ENCODE measurements around the gene ASB8.
"Not testable (repeated sequence)": the region's sequence is repeated elsewhere in the genome, so short reads cannot be mapped to it uniquely, and the experiment has no call there.

ASB8 gene

GRCh38 chr12:48131517-48131916, 25.8 kb downstream of the ASB8 start:
- DNase-seq, result no peak

GRCh38 chr12:48129376-48129775, 27.9 kb downstream of the ASB8 start:
- no peak for DNase-seq

DNA sequence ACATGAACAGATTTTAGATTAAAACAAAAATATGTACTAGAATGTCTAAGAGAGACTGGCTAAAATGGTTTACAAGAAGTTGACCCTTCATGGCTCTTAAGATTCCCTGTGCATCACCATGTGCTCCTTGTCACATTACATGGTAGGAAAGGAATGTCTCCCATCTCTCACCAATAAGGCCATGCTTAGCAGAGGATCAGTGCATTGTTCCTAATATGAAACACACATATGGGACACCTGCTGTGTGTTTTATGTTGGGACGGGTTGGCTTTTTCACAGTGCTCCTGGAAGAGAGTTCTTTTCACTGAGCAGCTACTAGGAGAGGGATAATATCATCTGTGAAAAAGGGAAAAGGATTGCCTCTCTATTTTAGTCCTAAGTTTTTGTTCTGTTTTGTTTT, 28.5 kb downstream of the ASB8 start:
- no peak for DNase-seq

GRCh38 chr12:48126953-48127630, 30.2 kb downstream of the ASB8 start:
- DNase-seq, result no peak

GRCh38 chr12:48125985-48126384, 31.3 kb downstream of the ASB8 start:
- DNase-seq, result no peak

GRCh38 chr12:48125542-48125941, 31.8 kb downstream of the ASB8 start:
- not testable (repeated sequence) for DNase-seq

DNA sequence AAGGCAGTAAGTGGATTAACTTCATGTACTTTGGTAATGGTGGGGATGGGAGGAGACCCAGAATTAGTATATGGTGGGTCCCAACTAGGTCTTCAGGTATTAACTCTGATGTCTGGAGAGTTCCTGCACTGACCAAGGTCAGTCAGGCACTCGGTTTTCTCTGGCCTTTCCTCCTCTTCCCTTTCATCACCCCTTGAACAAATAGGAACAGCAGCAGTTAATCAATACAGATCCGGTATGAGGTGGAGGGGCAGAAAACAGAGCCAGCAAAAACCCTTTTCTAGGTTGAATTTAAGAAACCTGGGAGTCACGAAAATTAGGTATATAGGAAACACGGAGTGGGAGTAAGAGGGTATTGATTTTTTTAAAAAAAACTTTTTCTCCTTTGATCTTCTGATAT, 34.1 kb downstream of the ASB8 start:
- no peak for DNase-seq

DNA sequence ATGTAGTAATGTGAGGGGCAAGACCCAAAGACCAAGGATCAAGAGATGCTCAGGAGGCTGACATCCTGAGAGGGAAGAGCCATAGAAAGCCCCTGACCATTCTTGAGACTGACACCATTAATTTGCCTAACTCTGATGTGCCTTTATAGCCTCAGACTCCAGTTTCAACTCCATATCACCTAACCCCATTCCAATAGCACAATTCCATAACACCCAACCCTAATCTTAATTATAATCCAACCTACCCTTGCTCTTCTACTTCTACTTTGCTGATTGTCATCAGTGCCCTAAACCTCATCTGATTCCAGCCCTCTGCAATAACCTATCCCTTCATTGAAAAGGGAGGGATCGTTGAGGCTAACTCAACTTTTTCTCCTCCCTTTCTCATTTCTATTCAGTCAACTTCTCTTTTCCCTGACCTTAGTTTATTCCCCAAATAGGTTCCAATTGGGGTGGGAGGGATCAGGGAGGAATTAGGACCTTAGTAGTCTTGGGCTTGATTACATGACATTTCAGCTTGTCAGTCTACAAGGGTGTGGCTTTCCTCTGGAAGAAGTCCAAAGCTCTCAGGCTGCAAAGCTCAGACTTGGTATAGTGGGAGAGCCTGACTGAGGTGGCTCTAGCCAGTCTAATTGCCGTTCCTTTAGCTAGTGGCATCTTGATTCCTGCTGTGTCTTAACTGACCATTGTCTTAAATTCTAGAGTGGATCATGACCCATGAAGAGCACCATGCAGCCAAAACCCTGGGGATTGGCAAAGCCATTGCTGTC, 35.1 kb downstream of the ASB8 start:
- DNase-seq, result no peak

DNA sequence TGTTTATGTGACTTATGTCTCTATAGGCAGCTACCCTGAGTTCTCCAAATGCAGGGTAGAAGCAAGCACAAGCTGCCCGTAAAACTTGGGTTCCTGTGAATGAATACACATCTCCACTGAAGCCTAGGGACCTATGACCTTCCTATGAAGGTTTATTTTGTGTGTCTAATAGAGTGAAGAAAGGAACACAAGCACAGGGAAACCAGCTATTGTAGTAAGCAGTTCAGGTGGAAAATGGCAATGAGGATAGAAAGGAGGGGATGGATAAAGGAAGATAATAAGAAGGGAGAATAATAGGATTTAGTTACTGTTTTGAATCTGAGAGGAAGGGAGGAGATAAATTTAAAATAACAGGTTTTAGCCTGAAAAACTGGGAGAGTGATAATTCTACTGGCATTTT, 35.8 kb downstream of the ASB8 start:
- no peak for DNase-seq

DNA sequence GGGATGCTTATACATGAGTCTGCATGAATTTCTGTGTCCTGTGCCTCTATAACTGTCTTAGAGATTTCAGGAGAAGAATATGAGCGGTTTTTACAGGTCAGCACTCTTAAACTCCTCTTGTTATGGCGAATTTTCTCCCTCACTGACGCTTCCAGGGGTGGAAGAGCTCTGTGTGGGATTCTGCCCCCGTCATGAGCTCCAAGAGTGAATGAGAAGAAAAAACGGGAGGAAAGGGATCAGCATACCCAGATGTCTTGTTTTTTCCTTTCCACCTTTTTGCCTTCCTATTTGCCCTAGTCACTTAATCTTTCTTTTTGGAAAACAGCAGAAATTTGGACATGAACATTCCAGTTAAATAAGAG, 37.5 kb downstream of the ASB8 start:
- no peak for DNase-seq

DNA sequence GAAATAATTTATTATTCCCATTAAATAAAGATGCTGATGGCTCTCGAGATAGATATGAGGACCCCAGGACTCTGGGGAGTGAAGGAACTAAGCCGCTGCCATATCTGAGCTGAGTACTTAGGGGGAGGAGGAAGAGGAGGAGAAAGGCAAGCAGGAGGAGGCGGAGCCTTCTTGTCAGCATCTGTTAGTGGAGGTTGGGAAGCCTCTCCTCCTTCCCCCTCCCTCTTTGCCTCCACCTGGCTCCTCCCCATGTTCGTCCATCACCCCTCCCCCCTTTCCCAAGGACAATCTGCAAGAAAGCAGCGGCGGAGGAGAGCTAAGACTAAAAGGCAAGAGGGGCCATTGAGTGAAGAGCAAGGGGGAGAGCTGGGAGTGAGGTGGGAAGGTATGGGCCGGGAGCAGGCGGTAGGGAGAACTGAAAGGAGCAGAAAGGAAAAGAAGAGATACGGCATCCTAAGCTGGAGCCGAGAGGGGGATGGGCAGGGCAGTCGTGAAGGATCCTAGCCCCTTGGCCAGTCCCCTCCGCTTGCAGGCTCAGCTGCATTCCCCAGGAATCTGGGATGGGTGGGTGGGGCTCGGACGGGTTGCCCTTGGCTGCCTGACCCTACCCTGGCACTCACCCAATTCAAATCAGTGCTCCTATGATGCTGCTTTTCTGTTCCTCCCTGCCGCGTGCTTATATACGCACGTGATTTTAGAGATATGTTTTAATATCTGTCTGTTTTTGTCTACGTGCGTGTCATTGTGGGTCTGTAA, 38.1 kb downstream of the ASB8 start, which contains the start of gene PFKM:
Gene PFKM (plus strand): TSS at position 287 of the 756 bp plus-strand sequence. CDS start 3,411 bp downstream, outside the sequence.
- peak; percentile 16 for DNase-seq

DNA sequence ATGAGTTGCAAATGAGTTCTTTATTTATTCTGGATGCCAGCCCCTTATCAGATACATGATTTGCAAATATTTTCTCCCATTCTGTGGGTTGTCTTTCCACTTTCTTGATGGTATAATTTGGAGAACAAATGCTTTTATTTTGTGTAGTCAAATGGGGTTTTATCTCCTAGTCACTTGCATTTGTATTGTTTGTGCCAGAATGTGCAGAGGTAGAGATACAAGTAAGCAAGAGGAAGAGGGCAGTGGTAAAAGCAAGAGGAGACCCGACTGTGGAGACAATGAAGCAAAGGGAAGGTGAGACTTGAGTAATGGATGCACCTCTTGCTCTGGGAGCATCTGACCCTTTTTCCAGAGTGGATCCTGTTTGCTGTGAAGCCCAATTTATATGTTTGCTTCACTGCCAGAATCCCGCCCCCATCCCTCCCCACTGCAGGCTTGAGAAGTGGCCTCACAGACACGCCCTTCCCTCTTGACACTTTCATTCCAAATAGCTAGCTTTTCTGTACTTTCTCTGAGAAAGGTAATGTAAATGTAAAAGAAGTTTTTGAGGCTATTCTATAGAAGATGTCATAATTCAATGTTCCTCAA, 38.9 kb downstream of the ASB8 start:
- DNase-seq, result no peak

DNA sequence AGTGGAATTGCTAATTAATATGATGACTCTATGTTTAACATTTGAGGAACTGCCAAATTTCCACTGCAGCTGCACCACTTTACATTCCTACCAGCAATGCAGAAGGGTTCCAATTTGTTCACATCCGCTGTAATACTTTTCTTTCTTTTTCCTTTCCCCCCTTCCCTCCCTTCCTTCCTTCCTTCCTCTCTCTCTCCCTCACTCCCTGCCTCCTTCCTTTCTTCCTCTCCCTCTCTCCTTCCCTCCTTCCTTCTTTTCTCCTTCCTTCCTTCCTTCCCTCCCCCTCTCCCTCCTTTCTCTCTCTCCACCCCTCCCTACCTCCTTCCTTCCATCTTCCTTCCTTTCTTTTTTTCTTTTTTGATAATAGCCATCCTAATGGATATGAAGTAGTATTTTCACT, 41.4 kb downstream of the ASB8 start:
- DNase-seq, result no peak

- not testable (repeated sequence) for DNase-seq
Observed at GRCh38 chr12:48111312-48111693, 46.0 kb downstream of the ASB8 start.

DNA sequence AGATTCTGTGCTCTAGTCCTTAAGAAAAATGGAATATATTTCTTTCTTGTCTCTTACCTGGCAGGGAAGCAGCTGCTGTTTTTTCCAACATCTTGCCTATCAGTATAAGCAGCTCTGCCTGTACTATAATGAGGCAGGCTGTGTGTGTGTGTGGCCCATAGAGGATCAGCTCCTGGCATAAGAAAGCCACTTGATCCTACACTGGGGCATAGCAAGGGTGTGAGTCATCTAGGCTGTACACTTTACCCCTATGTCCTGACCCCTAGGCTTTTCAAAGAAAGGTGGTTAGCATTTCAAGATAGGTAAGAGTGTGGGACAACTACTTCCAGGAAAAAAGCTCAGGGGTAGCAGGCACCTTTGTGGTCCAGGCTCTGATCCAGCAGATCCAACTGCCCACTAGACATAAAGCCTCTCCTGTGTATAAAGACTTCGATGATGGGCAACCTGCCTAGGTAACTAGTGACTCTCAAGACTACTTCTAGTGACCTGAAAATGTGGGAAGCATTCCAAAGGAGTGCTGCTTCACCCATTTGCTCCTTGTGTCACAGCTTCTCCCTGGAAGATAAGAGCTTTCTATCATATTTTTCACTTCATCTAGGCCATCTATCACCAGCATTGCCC, 46.5 kb downstream of the ASB8 start:
- no peak for DNase-seq

- no peak for DNase-seq
Observed at GRCh38 chr12:48109424-48109823, 47.9 kb downstream of the ASB8 start.

DNA sequence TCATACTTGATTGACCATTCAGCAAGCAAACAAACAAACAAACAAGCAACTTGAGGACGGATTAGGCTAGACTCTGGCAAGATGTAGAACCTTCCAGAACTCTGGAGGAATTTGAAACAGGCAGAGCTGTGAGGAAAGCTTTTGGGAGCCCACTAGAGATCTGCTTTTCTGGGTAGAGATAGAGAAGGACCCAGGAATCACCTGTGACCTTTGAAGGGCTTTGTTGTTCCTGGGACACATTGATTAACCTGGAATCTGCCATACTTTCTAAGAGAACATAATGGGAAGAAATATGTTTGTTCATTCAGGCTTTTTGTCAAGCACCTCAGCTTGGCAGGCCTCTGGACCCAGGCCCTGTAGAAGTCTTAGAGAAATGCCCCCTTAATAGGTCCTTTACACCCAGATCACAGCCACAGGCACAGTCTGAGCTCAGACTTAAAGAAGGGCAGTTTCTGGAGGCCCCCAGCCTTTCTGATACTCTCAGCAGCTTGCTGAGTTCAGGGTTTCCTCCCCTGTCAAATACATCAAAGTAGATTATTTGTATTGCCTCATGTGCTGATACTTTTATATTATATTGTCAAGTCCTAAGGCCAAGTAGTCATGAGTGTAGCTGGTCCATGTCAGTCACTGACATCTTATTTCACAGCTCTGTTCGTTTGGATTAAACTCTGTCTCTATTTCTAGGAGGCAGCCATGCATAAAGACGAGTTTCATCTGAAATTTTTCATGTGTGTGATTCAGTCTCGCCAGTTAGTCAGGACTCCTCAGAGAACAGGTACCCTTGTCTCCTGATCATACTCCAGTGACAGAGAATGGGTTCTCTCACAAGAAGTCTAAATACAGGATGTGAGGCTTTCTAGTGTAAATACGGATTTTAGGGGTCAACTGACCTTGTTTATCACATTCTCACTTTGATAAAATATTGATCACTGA, 50.4 kb downstream of the ASB8 start:
- no peak for DNase-seq

- peak; percentile 69 for DNase-seq
Observed at GRCh38 chr12:48105867-48106680, 51.2 kb downstream of the ASB8 start, which contains the start of gene SENP1. Gene SENP1 (minus strand): TSS chr12:48106079. CDS start chr12:48101472, 4,607 bp downstream.

DNA sequence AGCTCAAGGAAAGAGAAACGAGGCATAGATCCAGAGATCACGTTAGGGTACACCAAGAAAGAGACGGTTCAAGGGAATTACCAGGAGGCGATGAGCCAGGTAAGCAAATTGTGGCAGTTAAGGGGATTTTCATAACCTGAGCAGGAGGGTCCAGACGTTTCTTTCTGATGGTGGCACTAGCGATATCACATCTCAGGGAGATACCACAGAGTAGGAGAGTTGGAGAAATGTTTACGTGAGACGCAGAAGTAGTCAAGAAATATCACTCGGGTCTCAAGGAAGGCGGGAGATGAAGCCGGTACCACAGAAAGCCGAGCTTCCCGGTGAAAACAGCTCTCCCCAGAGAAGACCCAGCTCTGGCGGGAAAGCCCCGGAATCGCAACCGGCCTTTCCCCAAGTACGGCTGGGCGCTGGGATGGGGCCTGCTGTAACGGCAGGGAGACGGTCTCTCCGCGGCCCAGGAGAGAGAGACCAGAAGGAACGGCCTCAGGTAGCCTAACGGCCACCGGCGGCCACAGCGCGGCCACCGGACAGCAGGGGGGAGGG, 51.9 kb downstream of the ASB8 start:
- DNase-seq, result no peak

GRCh38 chr12:48104531-48104930, 52.8 kb downstream of the ASB8 start:
- DNase-seq, result no peak
